IMR-90 (cell line): ENCODE data around the gene DCLRE1C. TPM values are rescaled to one million over a fixed set of nuclear protein-coding genes. Genes with fewer than 3 reads are reported as not detected.
"Not testable (repeated sequence)": the region's sequence is repeated elsewhere in the genome, so short reads cannot be mapped to it uniquely, and the experiment has no call there.

Experiments
- ATAC-seq: fragments of 200-7000 bp; cut with Tn5 transposase; 2 replicates; pipeline ENCODE4 v1.9.1; 2020; ENCODE audit warnings: low read depth, mild to moderate bottlenecking, moderate library complexity
- BruUV-seq: library from RNA; stranded (reverse); fragments of 400-500 nt; replicated peaks from 2 replicates; lab custom pipeline; 2021; lab: Mats Ljungman, UMichigan
- CTCF ChIA-PET: fragments of 300-600 bp; formaldehyde crosslinking; extraction: SDS; loops from one replicate; lab custom pipeline; 2021; ENCODE audit warnings: antibody characterized with exemption; lab: Yijun Ruan, JAX
- POLR2A ChIA-PET: fragments of 300-600 bp; sonication (Branson Sonifier 250); formaldehyde crosslinking; loops from one replicate; lab custom pipeline; 2022; ENCODE audit warnings: antibody characterized with exemption; ENCODE audit not compliant: unreplicated experiment; lab: Charles Lee
- DNase-seq: peaks from one replicate; pipeline ENCODE4 v3.0.0; 2013
- H2AFZ ChIP-seq: replicated peaks from 2 replicates; pipeline ENCODE3; 2013; ENCODE audit warnings: low read length, mild to moderate bottlenecking; ENCODE audit not compliant: poor library complexity
- H2AK5ac ChIP-seq: 2 replicates; pipeline ENCODE4 v1.6.1; 2013; ENCODE audit warnings: low read depth, low read length, inconsistent platforms
- H2AK9ac ChIP-seq: replicated peaks from 2 replicates; pipeline ENCODE3; 2013; ENCODE audit warnings: mild to moderate bottlenecking, low read depth, low read length, moderate library complexity; ENCODE audit not compliant: poor library complexity
- H2BK120ac ChIP-seq: 2 replicates; pipeline ENCODE4 v1.6.1; 2013; ENCODE audit warnings: low read depth, low read length, inconsistent platforms
- H2BK15ac ChIP-seq: 3 replicates; pipeline ENCODE4 v1.6.1; 2013; ENCODE audit warnings: low read depth, low read length, inconsistent platforms
- H2BK20ac ChIP-seq: 2 replicates; pipeline ENCODE4 v1.6.1; 2013; ENCODE audit warnings: low read depth, mild to moderate bottlenecking, inconsistent platforms, low read length, moderate library complexity
- H2BK5ac ChIP-seq: 2 replicates; pipeline ENCODE4 v1.6.1; 2013; ENCODE audit warnings: mild to moderate bottlenecking, low read depth, low read length, inconsistent platforms; ENCODE audit not compliant: poor library complexity, severe bottlenecking
- H3K14ac ChIP-seq: replicated peaks from 2 replicates; pipeline ENCODE4 v1.6.1; 2013; ENCODE audit warnings: low read depth, low read length, inconsistent platforms
- H3K18ac ChIP-seq: 2 replicates; pipeline ENCODE4 v1.6.1; 2013; ENCODE audit warnings: low read depth, low read length, control low read depth
- H3K23ac ChIP-seq: 2 replicates; pipeline ENCODE4 v1.6.1; 2013; ENCODE audit warnings: low read depth, low read length, inconsistent platforms
- H3K27ac ChIP-seq: 2 replicates; pipeline ENCODE4 v1.5.1; 2013; ENCODE audit warnings: mild to moderate bottlenecking, control low read depth, low read length; ENCODE audit not compliant: insufficient read depth
- H3K27me3 ChIP-seq: 2 replicates; pipeline ENCODE4 v1.6.1; 2013; ENCODE audit warnings: low read length; ENCODE audit not compliant: control insufficient read depth, insufficient read depth
- H3K36me3 ChIP-seq: 2 replicates; pipeline ENCODE4 v1.6.1; 2013; ENCODE audit warnings: low read length, mixed read lengths; ENCODE audit not compliant: control insufficient read depth, insufficient read depth
- H3K4ac ChIP-seq: 2 replicates; pipeline ENCODE4 v1.6.1; 2013; ENCODE audit warnings: low read depth, low read length, inconsistent platforms
- H3K4me1 ChIP-seq: 2 replicates; pipeline ENCODE4 v1.6.1; 2013; ENCODE audit warnings: low read length, mixed read lengths; ENCODE audit not compliant: control insufficient read depth, insufficient read depth
- H3K4me2 ChIP-seq: 2 replicates; pipeline ENCODE4 v1.6.1; 2013; ENCODE audit warnings: low read depth, mild to moderate bottlenecking, control low read depth, low read length, moderate library complexity
- H3K4me3 ChIP-seq: 2 replicates; pipeline ENCODE4 v1.5.1; 2013; ENCODE audit warnings: low read depth, mild to moderate bottlenecking, control low read depth, low read length, moderate library complexity; ENCODE audit not compliant: insufficient read depth
- H3K56ac ChIP-seq: 2 replicates; pipeline ENCODE4 v1.6.1; 2013; ENCODE audit warnings: low read length, inconsistent platforms; ENCODE audit not compliant: insufficient read depth; ENCODE audit errors: extremely low read depth
- H3K79me1 ChIP-seq, 2 experiments: 2 replicates each; pipeline ENCODE4 v1.6.1; 2013; ENCODE audit warnings: low read length in 2 of 2, inconsistent platforms in 1 of 2, low read depth in 1 of 2
- H3K9ac ChIP-seq: 2 replicates; pipeline ENCODE4 v1.6.1; 2013; ENCODE audit warnings: low read depth, low read length, control low read depth
- H3K9me1 ChIP-seq: 2 replicates; pipeline ENCODE4 v1.6.1; 2013; ENCODE audit warnings: low read length, inconsistent platforms; ENCODE audit not compliant: insufficient read depth
- H3K9me3 ChIP-seq: 2 replicates; pipeline ENCODE4 v1.6.1; 2013; ENCODE audit warnings: low read length; ENCODE audit not compliant: control insufficient read depth, insufficient read depth
- H4K20me1 ChIP-seq: 2 replicates; pipeline ENCODE4 v1.6.1; 2013; ENCODE audit warnings: low read length, inconsistent platforms; ENCODE audit not compliant: insufficient read depth
- H4K5ac ChIP-seq: 2 replicates; pipeline ENCODE4 v1.6.1; 2013; ENCODE audit warnings: mild to moderate bottlenecking, low read depth, low read length, control low read depth
- H4K8ac ChIP-seq, 2 experiments: 2 replicates each; pipeline ENCODE4 v1.6.1; 2013; ENCODE audit warnings: low read depth in 2 of 2, low read length in 2 of 2, control low read depth in 1 of 2, inconsistent platforms in 1 of 2
- H4K91ac ChIP-seq: 2 replicates; pipeline ENCODE4 v1.6.1; 2013; ENCODE audit warnings: low read depth, low read length, inconsistent platforms; ENCODE audit not compliant: insufficient read depth
- BHLHE40 ChIP-seq: fragments of 150-350 bp; IDR thresholded peaks from 2 replicates; pipeline ENCODE4 v1.6.1; 2016; ENCODE audit warnings: mild to moderate bottlenecking, low read depth, low read length
- CEBPB ChIP-seq: IDR thresholded peaks from 2 replicates; pipeline ENCODE4 v1.6.1; 2012; ENCODE audit warnings: low read depth, low read length, improper control_type of control experiment
- CHD1 ChIP-seq: IDR thresholded peaks from 2 replicates; pipeline ENCODE4 v1.6.1; 2012; ENCODE audit warnings: low read depth, low read length, improper control_type of control experiment
- MXI1 ChIP-seq: IDR thresholded peaks from 2 replicates; pipeline ENCODE4 v1.6.1; 2012; ENCODE audit warnings: low read depth, mild to moderate bottlenecking, low read length, moderate library complexity, borderline replicate concordance
- RCOR1 ChIP-seq: IDR thresholded peaks from 2 replicates; pipeline ENCODE4 v1.6.1; 2012; ENCODE audit warnings: mild to moderate bottlenecking, low read length, improper control_type of control experiment; ENCODE audit not compliant: insufficient replicate concordance
- WGBS, 2 experiments: methylation state at CpG; one replicate each; pipeline versions ENCODE4 v1.1.5 to v1.1.7; 2013; ENCODE audit warnings: missing lambda C conversion rate in 2 of 2; ENCODE audit not compliant: insufficient read length in 1 of 2; ENCODE audit errors: extremely low coverage in 2 of 2; 5-methylcytosine and 5-hydroxymethylcytosine counted together
- dilution Hi-C: fragments of 300-500 bp; cut with HindIII; formaldehyde crosslinking; loops from one replicate; pipeline ENCODE4 v1.14.3; 2018; ENCODE audit warnings: low sequenced_read_pairs; ENCODE audit not compliant: unreplicated experiment
- in situ Hi-C: fragments of 300-500 bp; cut with MboI; formaldehyde crosslinking; loops from 3 replicates; pipeline ENCODE4 v1.14.3; 2019; ENCODE audit warnings: low sequenced_read_pairs, inconsistent platforms, mixed read lengths
- intact Hi-C: fragments of 100-400 bp; cut with micrococcal nuclease; formaldehyde crosslinking; loops from 2 replicates; pipeline ENCODE4 v1.10.0; 2022
- polyA plus RNA-seq, 3 experiments: library from polyadenylated mRNA; depleted of rRNA; stranded (reverse); fragments of >200 nt; gene quantifications; 2 replicates each; pipeline ENCODE4 v1.2.3, GENCODE V29; 2012; ENCODE audit warnings: low replicate concordance in 1 of 3
- total RNA-seq: library from RNA; depleted of rRNA; stranded (reverse); fragments of >200 nt; gene quantifications from 2 replicates; pipeline ENCODE4 v1.2.3, GENCODE V29; 2012
- TF ChIP-seq, protein P1 (sequence below): fragments of 150-350 bp; IDR thresholded peaks from 2 replicates; pipeline ENCODE4 v1.6.1; 2017; ENCODE audit warnings: mild to moderate bottlenecking, antibody characterized with exemption, low read length, low read depth

Gene DCLRE1C
- total and polyA plus RNA-seq, 2 of the 4 experiments (the other 2 are of a cell fraction), result 2.9 to 8.1 TPM

DNA sequence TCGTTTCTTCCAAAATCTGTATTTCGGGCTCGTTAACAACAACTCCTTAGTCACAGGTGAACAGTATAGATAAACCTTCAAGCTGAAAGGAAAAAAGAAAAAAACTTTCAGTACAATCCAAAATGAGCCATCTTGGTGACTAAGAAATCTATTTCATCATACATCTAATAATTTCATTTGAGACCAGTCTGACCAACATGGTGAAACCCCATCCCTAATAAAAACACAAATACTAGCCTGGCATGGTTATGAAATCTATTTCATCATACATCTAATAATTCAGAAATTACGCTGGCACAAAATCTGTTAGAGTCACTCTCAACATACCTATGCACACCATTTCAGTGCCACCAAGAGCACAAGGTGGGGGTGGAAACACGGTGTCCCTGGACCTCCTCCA, 8.8 kb downstream of the DCLRE1C start:
- H4K8ac ChIP-seq, result no peak overlapping the region
- H3K27ac ChIP-seq, result no peak overlapping the region
- no peak overlapping the region for H3K9ac ChIP-seq
- no peak overlapping the region for H2BK15ac ChIP-seq
- H2AFZ ChIP-seq, result no peak overlapping the region
- DNase-seq (peak; percentile 6), ATAC-seq (no peak)
- H3K4me3 ChIP-seq, result no peak overlapping the region
- no peaks in the 10 kb centered on the region for H3K4me1 ChIP-seq
- no peak overlapping the region for H3K4me2 ChIP-seq
- dilution Hi-C loops, result no loop called here
- H3K4ac ChIP-seq, result no peak overlapping the region
- H3K9me3 ChIP-seq, result no peaks in the 10 kb centered on the region
- no peak overlapping the region for H3K14ac ChIP-seq
- H3K79me1 ChIP-seq, result peaks cover 28 to 43% of the 10 kb centered on the region in 2 experiments
- H3K18ac ChIP-seq, result no peak overlapping the region
- H2AK5ac ChIP-seq, result no peak overlapping the region
- H2BK20ac ChIP-seq, result no peak overlapping the region
- BruUV-seq, result no TSS peak
- WGBS, 2 experiments, result no CpG with 5 or more reads among the region's 5 CpGs
- no peak overlapping the region for H3K56ac ChIP-seq
- no peak overlapping the region for H3K23ac ChIP-seq
- no peaks in the 10 kb centered on the region for H4K20me1 ChIP-seq
- no peaks in the 10 kb centered on the region for H3K27me3 ChIP-seq
- TF ChIP-seq CHD1 (no peak), BHLHE40 (no peak), MXI1 (no peak), CEBPB (peak; percentile 69), RCOR1 (no peak)
- TF ChIP-seq, protein P1, sequence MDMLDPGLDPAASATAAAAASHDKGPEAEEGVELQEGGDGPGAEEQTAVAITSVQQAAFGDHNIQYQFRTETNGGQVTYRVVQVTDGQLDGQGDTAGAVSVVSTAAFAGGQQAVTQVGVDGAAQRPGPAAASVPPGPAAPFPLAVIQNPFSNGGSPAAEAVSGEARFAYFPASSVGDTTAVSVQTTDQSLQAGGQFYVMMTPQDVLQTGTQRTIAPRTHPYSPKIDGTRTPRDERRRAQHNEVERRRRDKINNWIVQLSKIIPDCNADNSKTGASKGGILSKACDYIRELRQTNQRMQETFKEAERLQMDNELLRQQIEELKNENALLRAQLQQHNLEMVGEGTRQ, result no peak
- no peak overlapping the region for H2AK9ac ChIP-seq
- in situ Hi-C loops, result no loop called here
- peaks cover 33% of the 10 kb centered on the region for H3K36me3 ChIP-seq
- no peak overlapping the region for H2BK5ac ChIP-seq
- no peaks in the 10 kb centered on the region; the same call in 1 of the 2 replicates for H3K9me1 ChIP-seq
- intact Hi-C loops, result no loop called here
- H2BK120ac ChIP-seq, result no peak overlapping the region
- no peak overlapping the region for H4K91ac ChIP-seq
- CTCF ChIA-PET, result no interaction called here
- POLR2A ChIA-PET, result no interaction called here
- no peak overlapping the region for H4K5ac ChIP-seq

DNA sequence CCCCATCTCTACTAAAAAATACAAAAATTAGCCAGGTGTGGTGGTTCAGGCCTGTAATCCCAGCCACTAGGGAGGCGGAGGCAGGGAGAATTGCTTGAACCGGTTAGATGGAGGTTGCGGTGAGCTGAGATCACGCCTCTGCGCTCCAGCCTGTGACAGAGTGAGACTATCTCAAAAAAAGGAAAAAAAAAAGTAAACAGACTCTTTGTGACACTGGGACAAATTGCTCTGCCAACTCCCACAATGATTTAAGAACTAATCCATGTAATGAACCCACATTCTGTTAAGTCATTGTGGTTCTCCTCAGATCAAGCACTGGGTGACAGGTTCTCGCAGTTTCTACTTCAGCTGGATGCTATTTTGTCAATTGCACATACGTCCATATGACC, 11.0 kb downstream of the DCLRE1C start:
- 100% methylated on average over 3 of the region's 7 CpGs; no CpG with 5 or more reads in 1 of the 2 experiments for WGBS, 2 experiments
- DNase-seq, ATAC-seq, in situ Hi-C loops, H3K14ac ChIP-seq, H4K5ac ChIP-seq, H2AFZ ChIP-seq, H3K4me1 ChIP-seq, H3K4me2 ChIP-seq, H3K9ac ChIP-seq, H3K56ac ChIP-seq, H4K8ac ChIP-seq, H3K27ac ChIP-seq, H3K27me3 ChIP-seq, H3K18ac ChIP-seq, H3K23ac ChIP-seq, intact Hi-C loops, POLR2A ChIA-PET, H3K4me3 ChIP-seq, H2BK15ac ChIP-seq, H3K9me1 ChIP-seq, CTCF ChIA-PET, H2AK5ac ChIP-seq, H4K91ac ChIP-seq, dilution Hi-C loops, H4K20me1 ChIP-seq, H2BK5ac ChIP-seq, BruUV-seq, H2AK9ac ChIP-seq, H3K4ac ChIP-seq, H2BK120ac ChIP-seq, H3K9me3 ChIP-seq, H2BK20ac ChIP-seq: not testable (repeated sequence)
- peaks cover 35% of the 10 kb centered on the region for H3K36me3 ChIP-seq
- peaks cover 23% of the 10 kb centered on the region in 2 experiments for H3K79me1 ChIP-seq
